MM.1S (cell line): ENCODE data around the gene PDSS2.

Experiments used
- DNase-seq: peaks from one replicate; pipeline ENCODE4 v3.0.0-alpha.2; 2015
- H2AFZ ChIP-seq: fragments of 300-600 bp; sonication (generic); 2 replicates; pipeline ENCODE4 v1.6.0; 2016; ENCODE audit warnings: antibody characterized with exemption, low read length
- H3F3A ChIP-seq: fragments of 300-600 bp; sonication (generic); 2 replicates; pipeline ENCODE4 v1.6.1; 2016; ENCODE audit warnings: mild to moderate bottlenecking, antibody characterized with exemption, low read length, moderate library complexity, mixed read lengths; ENCODE audit not compliant: insufficient read depth
- H3K27ac ChIP-seq: fragments of 300-600 bp; sonication (generic); 2 replicates; pipeline ENCODE4 v1.5.1; 2016; ENCODE audit warnings: mild to moderate bottlenecking, low read length
- H3K27me3 ChIP-seq: fragments of 300-600 bp; sonication (generic); replicated peaks from 2 replicates; pipeline ENCODE4 v1.6.0; 2016; ENCODE audit warnings: low read length; ENCODE audit not compliant: insufficient read depth
- H3K36me3 ChIP-seq: fragments of 300-600 bp; sonication (generic); replicated peaks from 2 replicates; pipeline ENCODE4 v1.6.1; 2016; ENCODE audit warnings: mild to moderate bottlenecking, low read length, mixed read lengths; ENCODE audit not compliant: insufficient read depth
- H3K4me1 ChIP-seq: fragments of 300-600 bp; sonication (generic); 2 replicates; pipeline ENCODE4 v1.6.1; 2016; ENCODE audit warnings: low read length, mixed read lengths
- H3K4me2 ChIP-seq: fragments of 300-600 bp; sonication (generic); 2 replicates; pipeline ENCODE4 v1.6.0; 2016; ENCODE audit warnings: low read depth, low read length
- H3K4me3 ChIP-seq: fragments of 300-600 bp; sonication (generic); 2 replicates; pipeline ENCODE4 v1.5.1; 2016; ENCODE audit warnings: low read length, mixed read lengths
- H3K79me2 ChIP-seq: fragments of 300-600 bp; sonication (generic); 2 replicates; pipeline ENCODE4 v1.6.1; 2016; ENCODE audit warnings: mixed run types, low read length, mixed read lengths
- H3K9ac ChIP-seq: fragments of 300-600 bp; sonication (generic); 2 replicates; pipeline ENCODE4 v1.6.1; 2016; ENCODE audit warnings: low read length, mixed read lengths
- H3K9me2 ChIP-seq: fragments of 300-600 bp; sonication (generic); replicated peaks from 2 replicates; pipeline ENCODE4 v1.6.1; 2016; ENCODE audit warnings: mild to moderate bottlenecking, low read length, mixed read lengths; ENCODE audit not compliant: insufficient read depth
- H3K9me3 ChIP-seq: fragments of 300-600 bp; sonication (generic); replicated peaks from 2 replicates; pipeline ENCODE4 v1.6.1; 2016; ENCODE audit warnings: mild to moderate bottlenecking, low read length, mixed read lengths; ENCODE audit not compliant: insufficient read depth
- H4K20me1 ChIP-seq: fragments of 300-600 bp; sonication (generic); 2 replicates; pipeline ENCODE4 v1.6.1; 2016; ENCODE audit warnings: mild to moderate bottlenecking, low read length, moderate library complexity, mixed read lengths; ENCODE audit not compliant: insufficient read depth
- CTCF ChIP-seq: fragments of 300-600 bp; sonication (generic); IDR thresholded peaks from 2 replicates; pipeline ENCODE4 v1.5.1; 2016; ENCODE audit warnings: antibody characterized with exemption, low read length, mixed read lengths
- EZH2 ChIP-seq: fragments of 300-600 bp; sonication (generic); optimal IDR thresholded peaks from 2 replicates; pipeline ENCODE3; 2017; ENCODE audit warnings: low read depth, mild to moderate bottlenecking, antibody characterized with exemption, low read length, mixed read lengths
- EZH2phosphoT487 ChIP-seq: fragments of 300-600 bp; sonication (generic); IDR thresholded peaks from 2 replicates; pipeline ENCODE4 v1.6.1; 2018; ENCODE audit warnings: antibody characterized with exemption, low read length

PDSS2 gene

GRCh38 chr6:107154131-107154800 lies 305.1 kb downstream of the PDSS2 start:
- no peak for DNase-seq
- TF ChIP-seq EZH2phosphoT487 (no peak), CTCF (no peak), EZH2 (no peak)
- no peaks in the 10 kb centered on the region for H3K79me2 ChIP-seq
- H3K27me3 ChIP-seq, result no peaks in the 10 kb centered on the region
- no peaks in the 10 kb centered on the region for H4K20me1 ChIP-seq
- H3K9me3 ChIP-seq, result no peaks in the 10 kb centered on the region
- no peaks in the 10 kb centered on the region for H3K4me1 ChIP-seq
- H3K36me3 ChIP-seq, result no peaks in the 10 kb centered on the region
- no peak overlapping the region for H3K9ac ChIP-seq
- no peak overlapping the region for H2AFZ ChIP-seq
- H3F3A ChIP-seq, result no peaks in the 10 kb centered on the region
- no peaks in the 10 kb centered on the region for H3K9me2 ChIP-seq
- no peak overlapping the region for H3K4me3 ChIP-seq
- no peak overlapping the region for H3K4me2 ChIP-seq
- no peak overlapping the region for H3K27ac ChIP-seq

GRCh38 chr6:107152638-107153430 lies 306.5 kb downstream of the PDSS2 start:
- H2AFZ ChIP-seq, result no peak overlapping the region

GRCh38 chr6:107144666-107145065 lies 314.7 kb downstream of the PDSS2 start:
- Histone ChIP-seq H3F3A (no peaks in the 10 kb centered on the region), H4K20me1 (no peaks in the 10 kb centered on the region), H3K36me3 (no peaks in the 10 kb centered on the region), H3K79me2 (no peaks in the 10 kb centered on the region), H3K27ac (peak overlapping the region; percentile 57; the same call in 1 of the 2 replicates), H3K27me3 (no peaks in the 10 kb centered on the region), H3K4me1 (peaks cover 16% of the 10 kb centered on the region), H3K9me3 (no peaks in the 10 kb centered on the region), H2AFZ (no peak overlapping the region), H3K4me3 (no peak overlapping the region), H3K9me2 (no peaks in the 10 kb centered on the region), H3K4me2 (peak overlapping the region; percentile 28; the same call in 1 of the 2 replicates), H3K9ac (no peak overlapping the region)
- DNase-seq, result no peak
- TF ChIP-seq EZH2 (no peak), CTCF (no peak), EZH2phosphoT487 (no peak)

More at GRCh38 chr6:107152638-107153430, 306.5 kb downstream of the PDSS2 start:
- no peak overlapping the region for H3K27ac ChIP-seq
- no peaks in the 10 kb centered on the region for H3K27me3 ChIP-seq
- no peaks in the 10 kb centered on the region for H3F3A ChIP-seq
- H3K4me3 ChIP-seq, result no peak overlapping the region
- no peak overlapping the region for H3K9ac ChIP-seq
- H3K79me2 ChIP-seq, result no peaks in the 10 kb centered on the region
- H3K36me3 ChIP-seq, result no peaks in the 10 kb centered on the region
- no peaks in the 10 kb centered on the region for H3K9me3 ChIP-seq
- no peaks in the 10 kb centered on the region for H3K9me2 ChIP-seq
- no peaks in the 10 kb centered on the region for H4K20me1 ChIP-seq
- no peak for DNase-seq
- TF ChIP-seq EZH2, result no peak
- no peak for TF ChIP-seq EZH2phosphoT487
- TF ChIP-seq CTCF, result no peak
- no peak overlapping the region for H3K4me2 ChIP-seq
- no peaks in the 10 kb centered on the region for H3K4me1 ChIP-seq
